K562 (cell line): Measurements from ENCODE around the gene AVPR1B. TPM values are rescaled to one million over a fixed set of nuclear protein-coding genes. Genes with fewer than 3 reads are reported as not detected.

ENCODE experiments used
- ATAC-seq: fragments of 200-7000 bp; cut with Tn5 transposase; 3 replicates; pipeline ENCODE4 v1.9.1; 2020; ENCODE audit warnings: moderate library complexity
- BruUV-seq: library from RNA; stranded (reverse); fragments of 400-500 nt; replicated peaks from 2 replicates; lab custom pipeline; 2021; lab: Mats Ljungman, UMichigan
- CTCF ChIA-PET: fragments of 300-600 bp; formaldehyde crosslinking; extraction: SDS; loops from one replicate; lab custom pipeline; 2021; ENCODE audit warnings: low intra/inter-chr PET ratio; lab: Yijun Ruan, JAX
- POLR2A ChIA-PET: fragments of 300-600, 350-650 bp; sonication (Branson Sonifier 250); formaldehyde crosslinking; extraction: SDS; loops from one replicate; lab custom pipeline; 2021; ENCODE audit warnings: antibody characterized with exemption, inconsistent platforms; lab: Yijun Ruan, JAX
- DNase-seq, 4 experiments: peaks; one replicate each; pipeline versions ENCODE4 v3.0.0 to v3.0.0-alpha.2; 2011 to 2018; ENCODE audit warnings: low spot score in 3 of 4, mixed read lengths in 3 of 4; ENCODE audit errors: extremely low read depth in 1 of 4
- FAIRE-seq: peaks from 2 replicates; lab custom pipeline; 2011; peaks lifted over from hg19 to GRCh38; lab: Jason Lieb, UNC
- H2AFZ ChIP-seq: 2 replicates; pipeline ENCODE4 v1.6.0; 2011; ENCODE audit warnings: low read depth, low read length, control low read depth, inconsistent platforms
- H3K27ac ChIP-seq: fragments of 200-600 bp; 3 replicates; pipeline ENCODE4 v1.8.0; 2011; ENCODE audit warnings: low read depth, mild to moderate bottlenecking, control low read depth, inconsistent platforms, low read length, moderate library complexity, mixed read lengths; ENCODE audit errors: extremely low read depth
- H3K27me3 ChIP-seq, 2 experiments: fragments of 300-600 bp in 1 of 2; 2 replicates in 1 of 2; 3 replicates in 1 of 2; pipeline versions ENCODE4 v1.6.0 to v1.8.0; 2011; ENCODE audit warnings: inconsistent platforms in 2 of 2, low read length in 2 of 2, mild to moderate bottlenecking in 1 of 2, mixed read lengths in 1 of 2, moderate library complexity in 1 of 2; ENCODE audit not compliant: control insufficient read depth in 2 of 2, insufficient read depth in 2 of 2
- H3K36me3 ChIP-seq: fragments of 300-600 bp; 3 replicates; pipeline ENCODE4 v1.8.0; 2011; ENCODE audit warnings: mild to moderate bottlenecking, low read length, inconsistent platforms; ENCODE audit not compliant: control insufficient read depth, insufficient read depth
- H3K4me1 ChIP-seq, 2 experiments: fragments of 200-600 bp in 1 of 2; replicated peaks in 1 of 2; 2 replicates in 1 of 2; 3 replicates in 1 of 2; pipeline versions ENCODE4 v1.5.1 to v1.8.0; 2011; ENCODE audit warnings: inconsistent platforms in 2 of 2, low read length in 2 of 2, mild to moderate bottlenecking in 1 of 2, mixed read lengths in 1 of 2, moderate library complexity in 1 of 2; ENCODE audit not compliant: control insufficient read depth in 2 of 2, insufficient read depth in 2 of 2
- H3K4me2 ChIP-seq: 2 replicates; pipeline ENCODE4 v1.6.1; 2011; ENCODE audit warnings: low read length, control low read depth, inconsistent platforms, mixed read lengths; ENCODE audit not compliant: insufficient read depth
- H3K4me3 ChIP-seq: fragments of 200-600 bp; sonication (generic), shearing (Covaris generic); 2 replicates; pipeline ENCODE4 v1.5.1; 2016; ENCODE audit warnings: control low read depth, inconsistent platforms
- H3K79me2 ChIP-seq: fragments of 200-600 bp; 3 replicates; pipeline ENCODE4 v1.8.0; 2011; ENCODE audit warnings: low read length, inconsistent platforms; ENCODE audit not compliant: control insufficient read depth, insufficient read depth
- H3K9ac ChIP-seq, 2 experiments: 2 replicates each; pipeline versions ENCODE4 v1.6.0 to v1.6.1; 2011; ENCODE audit warnings: low read depth in 2 of 2, low read length in 2 of 2, control low read depth in 1 of 2, inconsistent platforms in 1 of 2, mild to moderate bottlenecking in 1 of 2, mixed read lengths in 1 of 2; ENCODE audit not compliant: insufficient read depth in 1 of 2
- H3K9me1 ChIP-seq: one replicate; pipeline ENCODE4 v1.6.0; 2011; ENCODE audit warnings: inconsistent platforms, mild to moderate bottlenecking, low read length, moderate library complexity; ENCODE audit not compliant: control insufficient read depth, insufficient read depth
- H3K9me3 ChIP-seq: replicated peaks from 2 replicates; pipeline ENCODE4 v1.5.1; 2011; ENCODE audit warnings: low read depth, low read length, inconsistent platforms; ENCODE audit not compliant: control insufficient read depth, insufficient read depth
- H4K20me1 ChIP-seq: replicated peaks from 2 replicates; pipeline ENCODE4 v1.6.1; 2011; ENCODE audit warnings: low read length, inconsistent platforms, mixed read lengths; ENCODE audit not compliant: control insufficient read depth, insufficient read depth
- ARID3B ChIP-seq: fragments of 250-450 bp; sonication (Bioruptor Pico); IDR thresholded peaks from 2 replicates; pipeline ENCODE4 v1.4.0; 2020; ENCODE audit warnings: borderline replicate concordance
- BRCA1 ChIP-seq, 2 experiments: fragments of 450-650 bp in 1 of 2; sonication (generic) in 1 of 2; formaldehyde crosslinking in 1 of 2; IDR thresholded peaks; 2 replicates each; pipeline versions ENCODE4 v1.5.0 to v1.6.1; 2017 to 2020; ENCODE audit warnings: mild to moderate bottlenecking in 1 of 2, missing genetic modification reagents in 1 of 2
- RBM14 ChIP-seq: fragments of 200-400 bp; formaldehyde crosslinking; IDR thresholded peaks from 2 replicates; pipeline ENCODE4 v1.6.1; 2018; ENCODE audit warnings: low read depth, mild to moderate bottlenecking, low read length, moderate library complexity, borderline replicate concordance; ENCODE audit not compliant: insufficient read depth
- ZNF133 ChIP-seq: fragments of 250-450 bp; sonication (Bioruptor Pico); IDR thresholded peaks from 2 replicates; pipeline ENCODE4 v1.4.0; 2020; ENCODE audit warnings: mild to moderate bottlenecking
- ZNF347 ChIP-seq: fragments of 450-650 bp; formaldehyde crosslinking; IDR thresholded peaks from 2 replicates; pipeline ENCODE4 v1.4.0; 2020; ENCODE audit warnings: low read depth, mild to moderate bottlenecking, moderate library complexity
- WGBS: fragments of 100-300 bp; shearing (Covaris generic); methylation state at CpG from one replicate; pipeline ENCODE4 v1.1.6; 2016; ENCODE audit warnings: low coverage, mixed read lengths; ENCODE audit not compliant: insufficient coverage; ENCODE audit errors: missing lambda C conversion rate; 5-methylcytosine and 5-hydroxymethylcytosine counted together
- in situ Hi-C: fragments of 300-500 bp; cut with MboI; formaldehyde crosslinking; loops from 4 replicates; pipeline ENCODE4 v1.15.0; 2018; ENCODE audit warnings: inconsistent platforms, mixed read lengths
- intact Hi-C: fragments of 100-400 bp; cut with micrococcal nuclease; formaldehyde crosslinking; loops from 2 replicates; pipeline ENCODE4 v1.14.2; 2022
- polyA plus RNA-seq, 8 experiments: library from polyadenylated mRNA; depleted of rRNA in 4 of 8; stranded (reverse) in 5 of 8; unstranded in 3 of 8; fragments of >200 nt; fragmentation: Nextera tagmentation in 2 of 8; fragmentation: Illumina TruSeq in 1 of 8; extraction: Ambion mirVana in 2 of 8; extraction: Trizol in 1 of 8; gene quantifications; 2 replicates each; pipeline versions ENCODE4 v1.2.1 to v1.2.3, GENCODE V29; 2011 to 2014; ENCODE audit warnings: inconsistent platforms in 1 of 8, missing spikeins in 1 of 8
- total RNA-seq, 7 experiments: library from RNA; depleted of rRNA in 6 of 7; stranded (reverse); fragments of >200 nt in 6 of 7; fragmentation: Illumina TruSeq in 2 of 7; extraction: Trizol in 2 of 7; gene quantifications; 2 replicates each; pipeline versions ENCODE4 v1.2.1 to v1.2.3, GENCODE V29; 2011 to 2021; ENCODE audit warnings: low replicate concordance in 1 of 7

AVPR1B gene
- total and polyA plus RNA-seq, 9 of the 15 experiments (the other 6 are each of a cell fraction or from before 2014, with no cell fraction given) = not detected

- H2AFZ ChIP-seq = no peak overlapping the region
- no peaks in the 10 kb centered on the region for H3K9me3 ChIP-seq
- no peak for TF ChIP-seq BRCA1 (IDR thresholded peaks at IDR 0.05)
- no peak for TF ChIP-seq BRCA1 (CRISPR knock-in tag; IDR thresholded peaks at IDR 0.05)
- no peak for TF ChIP-seq RBM14
- no peak for TF ChIP-seq ZNF133
- TF ChIP-seq ARID3B (CRISPR knock-in tag) = no peak
- TF ChIP-seq ZNF347 (CRISPR knock-in tag) = no peak
- H3K36me3 ChIP-seq = no peaks in the 10 kb centered on the region
- FAIRE-seq = no peak
- peaks cover 4% of the 10 kb centered on the region in 2 experiments; a peak in 1 of 5 replicates for H3K4me1 ChIP-seq
- H3K9me1 ChIP-seq = no peaks in the 10 kb centered on the region
- 0 out of 2 replicates have a peak, but pooled peaks cover 5% of the 10 kb centered on the region for H4K20me1 ChIP-seq
- H3K27ac ChIP-seq = no peak overlapping the region
- no peak for DNase-seq
- ATAC-seq = no peak
- H3K27me3 ChIP-seq = peaks cover 8 to 27% of the 10 kb centered on the region in 2 experiments; a peak in 4 of 5 replicates
- no peaks in the 10 kb centered on the region for H3K79me2 ChIP-seq
- intact Hi-C loops (loop anchor here (10.0 kb wide), 1 partner anchor 429 kb away; no protein-coding TSS in a partner anchor), in situ Hi-C loops (loop anchor here (5.0 to 10.0 kb wide), 2 partner anchors 122 to 179 kb away; no protein-coding TSS in a partner anchor)
- CTCF ChIA-PET = interaction anchor here (4.1 kb wide), 1 partner anchor 120 kb away, joined by 39 read pairs; no protein-coding TSS in a partner anchor
- 31% methylated on average over 10 of the region's 10 CpGs for WGBS
- H3K4me2 ChIP-seq = no peak overlapping the region
- no peak overlapping the region for H3K9ac ChIP-seq
- POLR2A ChIA-PET = no interaction called here
- no peak overlapping the region for H3K4me3 ChIP-seq
- BruUV-seq = no TSS peak
Observed at GRCh38 chr1:206103979-206104378, 13.2 kb downstream of the AVPR1B start.
